ENCODE data around the gene RABEP2. TPM values are rescaled to one million over a fixed set of nuclear protein-coding genes. Genes with fewer than 3 reads are reported as not detected.

Gene RABEP2
- total RNA-seq, 1 donor from 2014 or later = 18.8 TPM

DNA sequence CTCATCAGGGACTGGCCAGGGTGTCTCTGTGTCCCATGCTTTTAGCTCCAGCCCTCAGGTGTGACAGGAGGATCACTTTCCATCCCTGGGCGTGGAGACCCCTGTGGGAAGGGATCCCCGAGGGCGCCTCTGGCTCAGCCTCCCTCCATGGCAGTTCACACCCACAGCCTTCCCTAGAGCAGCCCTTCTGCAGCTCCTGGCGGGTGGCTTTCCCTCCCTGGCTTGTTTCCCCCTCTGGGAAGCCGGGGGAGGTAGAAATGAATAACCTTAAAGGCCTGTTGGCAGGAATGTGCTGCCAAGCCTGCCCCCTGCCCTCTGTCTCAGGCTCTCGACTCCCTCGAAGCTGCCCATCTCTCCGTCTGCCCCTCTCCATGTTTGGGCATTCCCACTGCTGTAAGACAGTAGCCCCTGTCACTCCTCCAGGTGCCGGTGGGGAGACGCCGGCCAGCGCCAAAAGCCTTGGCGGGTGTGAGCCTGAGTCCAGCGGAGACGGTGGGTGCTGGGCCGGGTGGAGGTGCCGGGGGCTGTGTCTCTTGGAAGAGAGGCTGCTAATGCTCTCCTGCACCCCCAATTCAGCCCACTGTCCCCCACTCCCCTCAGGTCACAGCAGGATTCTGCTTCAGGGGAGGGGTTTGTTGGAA, 48.9 kb downstream of the RABEP2 start:
- Histone ChIP-seq H3K27me3 (ENCODE audit: low read depth) (no peaks in the 10 kb centered on the region), H3K4me1 (peaks cover 15% of the 10 kb centered on the region), H3K4me3 (no peak overlapping the region), H3K36me3 (peaks cover 29% of the 10 kb centered on the region), H3K27ac (no peak overlapping the region), H3K9me3 (no peaks in the 10 kb centered on the region)
- intact Hi-C loops (cut with DNase I) = no loop called here
- DNase-seq (no peak), ATAC-seq (no peak)
- TF ChIP-seq, protein P1, sequence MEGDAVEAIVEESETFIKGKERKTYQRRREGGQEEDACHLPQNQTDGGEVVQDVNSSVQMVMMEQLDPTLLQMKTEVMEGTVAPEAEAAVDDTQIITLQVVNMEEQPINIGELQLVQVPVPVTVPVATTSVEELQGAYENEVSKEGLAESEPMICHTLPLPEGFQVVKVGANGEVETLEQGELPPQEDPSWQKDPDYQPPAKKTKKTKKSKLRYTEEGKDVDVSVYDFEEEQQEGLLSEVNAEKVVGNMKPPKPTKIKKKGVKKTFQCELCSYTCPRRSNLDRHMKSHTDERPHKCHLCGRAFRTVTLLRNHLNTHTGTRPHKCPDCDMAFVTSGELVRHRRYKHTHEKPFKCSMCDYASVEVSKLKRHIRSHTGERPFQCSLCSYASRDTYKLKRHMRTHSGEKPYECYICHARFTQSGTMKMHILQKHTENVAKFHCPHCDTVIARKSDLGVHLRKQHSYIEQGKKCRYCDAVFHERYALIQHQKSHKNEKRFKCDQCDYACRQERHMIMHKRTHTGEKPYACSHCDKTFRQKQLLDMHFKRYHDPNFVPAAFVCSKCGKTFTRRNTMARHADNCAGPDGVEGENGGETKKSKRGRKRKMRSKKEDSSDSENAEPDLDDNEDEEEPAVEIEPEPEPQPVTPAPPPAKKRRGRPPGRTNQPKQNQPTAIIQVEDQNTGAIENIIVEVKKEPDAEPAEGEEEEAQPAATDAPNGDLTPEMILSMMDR (IDR thresholded peaks at IDR 0.05) = no peak

DNA sequence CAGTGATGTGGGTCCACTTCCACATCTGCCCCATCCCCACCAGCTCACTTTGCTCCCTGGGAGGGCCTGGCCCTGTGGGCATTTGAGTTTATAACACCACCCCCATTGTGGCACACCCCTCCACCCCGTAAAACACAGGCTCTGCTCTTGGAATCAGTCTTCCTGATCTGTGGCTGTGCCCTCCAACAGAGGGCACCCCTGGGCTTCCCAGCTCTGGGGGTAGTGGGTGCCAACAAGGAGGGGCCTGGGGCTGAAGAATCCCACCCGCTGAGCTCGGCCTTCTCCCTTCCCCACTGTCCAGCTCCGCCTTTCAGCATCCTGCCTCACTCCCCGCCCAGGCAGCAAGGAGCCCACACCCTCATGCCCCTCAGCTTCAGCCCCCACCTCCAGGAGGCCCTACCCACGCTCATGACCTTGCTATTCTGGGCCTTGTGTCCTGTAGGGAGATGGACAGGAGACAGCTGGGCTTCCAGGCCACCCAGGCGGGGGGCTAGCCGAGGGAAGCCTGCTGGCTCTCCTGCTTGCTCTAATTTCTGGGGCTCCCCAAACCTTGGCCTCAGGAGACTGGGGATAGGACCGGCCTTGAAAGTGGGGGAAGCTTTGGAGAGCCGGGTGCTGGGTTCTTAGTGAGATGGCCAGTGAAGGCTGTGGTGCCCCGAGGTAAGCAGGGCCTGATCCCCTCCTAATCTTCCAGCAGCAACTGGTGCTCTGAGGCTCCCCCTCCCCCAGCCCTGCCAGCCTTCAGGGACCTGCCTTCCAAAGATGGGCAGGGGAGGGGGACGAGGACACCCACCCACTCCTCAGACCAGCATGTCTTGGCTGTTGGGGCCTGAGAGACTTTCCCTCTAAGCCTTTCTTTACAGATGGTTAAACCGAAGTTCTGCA, 49.7 kb downstream of the RABEP2 start:
- DNase-seq (no peak), ATAC-seq (no peak)
- TF ChIP-seq, protein P1 (IDR thresholded peaks at IDR 0.05) = no peak
- intact Hi-C loops (cut with DNase I) = no loop called here
- Histone ChIP-seq H3K27me3 (ENCODE audit: low read depth) (no peaks in the 10 kb centered on the region), H3K36me3 (peaks cover 37% of the 10 kb centered on the region), H3K27ac (no peak overlapping the region), H3K4me1 (peaks cover 11% of the 10 kb centered on the region), H3K4me3 (no peak overlapping the region), H3K9me3 (no peaks in the 10 kb centered on the region)

DNA sequence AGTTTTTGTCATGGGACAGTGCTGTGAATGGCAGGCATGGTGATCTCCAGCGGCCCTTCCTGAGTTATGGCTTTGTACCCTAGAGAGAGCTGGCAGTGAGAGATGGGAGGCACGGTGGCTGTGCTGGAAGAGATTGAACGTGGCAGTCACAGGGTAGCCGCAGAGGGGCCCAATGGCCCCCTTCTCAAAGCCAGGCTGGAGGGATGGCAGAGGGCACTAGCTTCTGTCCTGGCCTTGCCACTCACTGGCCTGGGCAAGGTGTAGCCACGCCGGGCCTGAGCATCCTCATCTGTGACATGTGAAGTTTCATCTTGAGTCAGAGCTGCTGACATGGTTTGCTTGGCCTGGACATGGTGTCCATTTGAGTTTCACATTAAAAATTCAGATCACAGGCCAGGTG, 50.6 kb downstream of the RABEP2 start:
- Histone ChIP-seq H3K4me3 (no peak overlapping the region), H3K27ac (no peak overlapping the region), H3K27me3 (ENCODE audit: low read depth) (no peaks in the 10 kb centered on the region), H3K4me1 (peaks cover 5% of the 10 kb centered on the region), H3K9me3 (no peaks in the 10 kb centered on the region), H3K36me3 (peaks cover 47% of the 10 kb centered on the region)
- TF ChIP-seq, protein P1 (IDR thresholded peaks at IDR 0.05) = no peak
- intact Hi-C loops (cut with DNase I) = no loop called here
- DNase-seq (no peak), ATAC-seq (no peak)

DNA sequence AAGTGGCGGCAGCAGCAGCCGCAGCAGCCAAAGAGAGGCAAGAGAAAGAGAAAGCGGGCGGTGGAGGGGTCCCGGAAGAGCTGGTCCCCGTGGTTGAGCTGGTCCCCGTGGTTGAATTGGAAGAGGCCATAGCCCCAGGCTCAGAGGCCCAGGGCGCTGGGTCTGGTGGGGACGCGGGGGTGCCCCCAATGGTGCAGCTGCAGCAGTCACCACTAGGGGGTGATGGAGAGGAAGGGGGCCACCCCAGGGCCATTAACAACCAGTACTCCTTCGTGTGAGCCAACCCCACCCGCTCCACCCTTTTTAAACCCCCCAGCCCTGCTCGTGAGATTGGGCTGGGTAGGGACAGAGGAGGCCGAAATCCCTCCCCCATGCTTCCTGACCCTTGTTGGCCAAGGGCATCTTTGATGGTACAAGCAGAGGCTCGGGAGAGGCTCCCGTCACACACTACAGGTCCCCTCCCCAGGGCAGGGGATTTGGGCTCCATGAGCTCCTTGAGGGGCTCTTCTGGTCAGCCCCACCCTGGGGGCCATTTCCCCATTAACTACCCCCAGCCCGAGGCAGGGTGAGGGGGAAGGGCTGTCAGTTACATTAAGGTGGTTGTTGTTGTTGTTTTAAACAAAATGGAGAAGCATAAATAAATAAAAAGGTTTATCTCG, 51.4 kb downstream of the RABEP2 start:
- TF ChIP-seq, protein P1 (IDR thresholded peaks at IDR 0.05) = peak; percentile 69
- Histone ChIP-seq H3K36me3 (peaks cover 54% of the 10 kb centered on the region), H3K4me3 (no peak overlapping the region), H3K27ac (no peak overlapping the region), H3K9me3 (no peaks in the 10 kb centered on the region), H3K4me1 (no peaks in the 10 kb centered on the region), H3K27me3 (ENCODE audit: low read depth) (no peaks in the 10 kb centered on the region)
- ATAC-seq = peak; percentile 64 to 65
- no peak for DNase-seq
- intact Hi-C loops (cut with DNase I) = no loop called here

DNA sequence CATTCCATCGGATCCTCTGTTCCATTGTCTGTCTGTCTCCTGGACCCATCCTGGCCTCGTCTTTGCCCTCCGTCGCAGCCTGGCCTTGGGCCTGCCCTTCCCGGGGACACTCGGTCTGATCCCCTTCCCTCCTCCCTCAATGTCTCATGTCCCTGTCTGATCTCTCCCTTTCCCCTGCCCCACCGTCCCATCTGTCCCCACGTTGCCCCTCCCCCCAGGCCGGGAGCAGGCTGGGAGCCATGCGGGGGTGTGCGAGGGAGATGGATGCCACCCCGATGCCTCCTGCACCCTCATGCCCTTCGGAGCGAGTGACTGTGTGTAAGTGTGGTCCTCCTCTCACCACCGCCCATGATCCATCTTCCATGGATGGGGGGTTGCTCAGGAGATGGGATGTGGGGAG, 52.1 kb downstream of the RABEP2 start:
- Histone ChIP-seq H3K36me3 (peaks cover 61% of the 10 kb centered on the region), H3K4me3 (no peak overlapping the region), H3K27me3 (ENCODE audit: low read depth) (no peaks in the 10 kb centered on the region), H3K27ac (no peak overlapping the region), H3K4me1 (no peaks in the 10 kb centered on the region), H3K9me3 (no peaks in the 10 kb centered on the region)
- ATAC-seq (no peak), DNase-seq (no peak)
- intact Hi-C loops (cut with DNase I) = no loop called here
- TF ChIP-seq, protein P1 (IDR thresholded peaks at IDR 0.05) = no peak
